GM21447 (cell line): ENCODE data around the gene TMED4.

ENCODE experiments used
- ATAC-seq: cut with Tn5 transposase; IDR thresholded peaks from one replicate; pipeline ENCODE4 v1.9.1; 2021; ENCODE audit not compliant: unreplicated experiment

The TMED4 gene

GRCh38 chr7:44581879-44582603 lies at the start of gene TMED4:
TSS of gene TMED4 (minus strand) at chr7:44582231. CDS start at chr7:44582206, 25 bp downstream.
- peak; percentile 83 for ATAC-seq

GRCh38 chr7:44631458-44632115 lies 49.6 kb upstream of the TMED4 start:
- ATAC-seq = no peak

DNA sequence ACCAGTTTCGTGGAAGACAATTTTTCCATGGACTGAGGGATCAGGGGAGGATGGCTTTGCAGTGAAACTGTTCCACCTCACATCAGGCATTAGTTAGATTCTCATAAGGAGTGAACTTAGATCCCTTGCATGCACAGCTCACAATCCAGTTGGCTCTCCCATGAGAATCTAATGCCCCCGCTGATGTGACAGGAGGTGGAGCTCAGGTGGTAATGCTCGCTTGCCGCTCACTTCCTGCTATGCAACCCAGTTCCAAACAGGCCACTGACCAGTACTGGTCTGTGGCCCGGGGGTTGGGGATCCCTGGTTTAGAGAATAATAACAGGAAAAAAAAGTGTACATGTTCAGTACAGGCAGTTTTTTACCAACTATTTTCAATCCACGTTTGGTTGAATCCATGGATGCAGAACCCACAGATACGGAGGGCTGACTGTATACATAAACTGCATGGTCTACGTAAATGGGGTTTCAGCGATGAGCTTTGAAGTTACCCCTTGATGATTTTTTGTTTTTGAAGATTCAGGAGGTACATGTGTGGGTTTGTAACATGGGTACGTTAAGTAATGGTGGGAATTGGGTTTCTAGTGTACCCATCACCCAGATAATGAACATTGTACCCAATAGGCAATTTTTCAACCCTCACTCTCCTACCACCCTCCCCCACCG lies 48.9 kb upstream of the TMED4 start:
- no peak for ATAC-seq

GRCh38 chr7:44629829-44630522 lies 47.9 kb upstream of the TMED4 start:
- peak; percentile 35 for ATAC-seq

DNA sequence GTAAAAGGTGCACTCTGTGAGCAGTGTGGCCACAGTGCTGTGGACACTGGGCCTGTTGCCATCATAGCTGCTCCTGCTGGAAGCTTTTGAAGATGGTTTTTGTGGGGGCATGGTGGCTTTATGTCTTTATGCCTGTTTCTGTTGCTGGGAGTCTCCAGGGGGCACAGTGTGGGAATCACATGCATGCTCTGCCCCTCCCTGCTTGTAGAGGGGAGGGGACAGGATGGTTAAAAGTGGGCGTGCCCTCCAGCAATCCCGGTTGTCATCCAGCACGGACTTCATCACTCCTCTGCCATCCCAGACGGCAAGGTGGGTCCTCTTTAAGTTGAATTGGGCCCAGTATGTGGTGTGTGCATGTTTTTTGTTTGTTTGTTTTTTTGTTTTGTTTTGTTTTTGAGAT lies 44.6 kb upstream of the TMED4 start:
- no peak for ATAC-seq

DNA sequence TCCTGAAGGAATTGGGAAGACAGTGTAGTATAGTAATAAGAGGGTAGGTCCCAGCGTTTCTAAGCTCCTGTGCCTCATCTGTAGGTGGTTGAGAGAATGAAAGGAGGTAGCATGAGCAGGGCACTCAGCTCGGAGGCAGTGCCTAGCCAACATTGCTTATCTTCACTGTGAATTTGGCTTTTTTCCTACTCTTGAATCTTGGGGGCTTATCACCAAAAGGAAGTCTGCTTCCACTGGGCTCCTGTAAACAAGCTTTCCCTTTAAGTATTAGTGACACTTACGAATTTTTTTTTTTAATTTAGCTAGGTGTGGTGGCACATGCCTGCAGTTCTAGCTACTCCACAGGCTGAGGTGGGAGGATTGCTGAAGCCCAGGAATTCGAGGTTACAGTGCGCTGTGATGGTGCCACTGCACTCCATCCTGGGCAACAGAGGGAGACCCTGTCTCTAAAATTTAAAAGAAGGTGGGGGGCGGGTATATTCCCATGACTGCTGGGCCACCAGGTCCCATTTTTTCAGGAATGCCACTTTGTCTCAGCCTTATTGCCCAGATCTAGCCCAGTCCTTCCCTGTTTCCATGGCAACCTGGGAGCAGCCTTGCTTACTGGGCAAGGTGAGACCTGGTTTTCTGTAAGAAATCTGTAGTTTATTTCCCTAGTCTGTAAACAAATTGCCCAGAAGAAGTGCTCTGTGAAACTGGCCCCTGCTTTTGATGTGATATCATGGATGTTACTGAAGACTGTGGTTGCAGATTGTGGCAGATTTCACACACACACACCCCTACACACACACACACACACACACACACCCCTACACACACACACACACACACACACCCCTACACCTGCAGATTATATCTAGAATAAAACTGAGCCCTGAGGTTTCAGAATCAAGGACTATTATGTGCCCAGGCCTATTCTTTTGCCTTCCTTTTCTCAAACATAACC lies 43.8 kb upstream of the TMED4 start:
- ATAC-seq = no peak

- ATAC-seq = no peak
Observed at GRCh38 chr7:44624318-44624717, 42.3 kb upstream of the TMED4 start.

- ATAC-seq = peak; percentile 75
Observed at GRCh38 chr7:44622342-44623151, 40.5 kb upstream of the TMED4 start.

DNA sequence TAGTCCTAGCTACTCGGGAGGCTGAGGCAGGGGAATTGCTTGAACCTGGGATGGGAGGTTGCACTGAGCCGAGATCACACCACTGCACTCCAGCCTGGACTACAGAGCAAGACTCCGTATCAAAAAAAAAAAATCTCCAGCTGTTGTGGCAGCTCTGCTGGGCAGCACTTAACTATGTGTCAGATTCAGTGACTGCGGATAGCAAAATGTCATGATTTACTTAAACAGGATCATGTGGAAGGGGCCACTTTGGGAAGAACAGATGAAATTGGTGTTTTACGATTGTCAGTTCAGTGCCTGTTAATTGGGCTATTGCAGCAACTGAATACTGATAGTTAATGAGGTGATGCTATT lies 39.7 kb upstream of the TMED4 start:
- no peak for ATAC-seq

GRCh38 chr7:44621034-44621749 lies 39.2 kb upstream of the TMED4 start:
- no peak for ATAC-seq

DNA sequence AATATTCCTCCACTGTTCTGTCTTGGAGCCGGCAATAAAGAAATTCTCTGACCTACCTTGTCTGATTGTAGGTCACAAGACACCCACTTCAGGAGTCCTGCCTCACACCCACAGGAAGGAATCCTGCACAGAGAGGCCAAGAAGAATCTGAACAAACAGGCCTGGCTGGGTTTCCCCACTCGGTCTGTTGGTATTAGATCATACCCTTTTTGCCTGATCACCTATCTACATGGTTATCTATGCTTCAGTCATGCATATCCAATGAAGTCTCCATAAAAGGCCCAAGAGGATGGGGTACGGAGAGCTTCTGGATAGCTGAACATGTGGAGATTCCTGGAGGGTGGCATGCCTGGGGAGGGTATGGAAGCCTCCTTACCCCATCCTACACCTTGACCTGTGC lies 36.7 kb upstream of the TMED4 start:
- ATAC-seq = no peak

DNA sequence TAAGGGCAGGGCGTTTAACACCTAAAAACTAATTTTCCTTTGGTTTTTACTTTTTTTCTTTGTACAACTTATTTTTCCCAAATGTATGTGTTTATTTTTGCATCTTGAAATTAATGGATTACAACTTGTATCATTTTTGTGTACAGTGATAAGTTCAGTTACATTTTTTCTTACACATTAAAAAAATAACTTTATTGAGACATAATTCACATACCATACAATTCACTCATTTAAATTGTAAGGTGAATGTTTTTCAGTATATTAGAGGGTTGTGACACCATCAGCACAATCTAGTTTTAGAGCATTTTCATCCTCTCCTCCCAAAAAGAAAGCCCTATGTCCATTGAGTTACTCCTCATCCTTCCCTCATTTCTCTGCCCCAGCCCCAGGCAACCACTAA lies 36.0 kb upstream of the TMED4 start:
- no peak for ATAC-seq

GRCh38 chr7:44617225-44617890 lies 35.3 kb upstream of the TMED4 start:
- ATAC-seq = no peak

DNA sequence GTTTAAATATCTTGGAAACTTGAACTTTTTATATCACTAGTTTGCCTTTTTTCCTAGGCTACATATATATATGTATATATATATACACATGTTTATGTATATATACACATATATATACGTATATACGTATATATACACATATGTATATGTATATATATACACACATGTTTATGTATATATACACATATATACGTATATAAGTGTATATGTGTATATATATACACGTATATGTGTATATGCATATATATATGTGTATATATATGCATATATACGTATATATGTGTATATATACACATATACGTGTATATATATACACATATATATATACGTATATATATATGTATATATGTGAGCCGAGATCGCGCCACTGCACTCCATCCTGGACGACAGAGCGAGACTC lies 34.5 kb upstream of the TMED4 start:
- no peak for ATAC-seq

DNA sequence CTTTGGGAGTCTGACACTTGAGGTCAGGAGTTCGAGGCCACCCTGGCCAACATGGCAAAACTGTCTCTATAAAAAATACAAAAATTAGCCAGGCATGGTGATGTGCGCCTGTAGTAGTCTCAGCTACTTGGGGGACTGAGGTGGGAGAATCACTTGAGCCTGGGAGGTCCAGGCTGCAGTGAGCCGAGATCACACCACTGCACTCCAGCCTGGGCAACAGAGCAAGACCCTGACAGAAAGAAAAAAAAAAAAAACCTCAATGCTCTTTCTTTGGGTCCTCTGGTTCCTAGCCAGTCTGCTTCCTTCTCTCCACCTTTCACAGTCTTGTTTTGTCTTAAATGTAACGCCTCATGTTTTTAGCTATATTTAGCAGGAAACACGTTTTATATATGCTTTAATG lies 33.8 kb upstream of the TMED4 start:
- no peak for ATAC-seq

DNA sequence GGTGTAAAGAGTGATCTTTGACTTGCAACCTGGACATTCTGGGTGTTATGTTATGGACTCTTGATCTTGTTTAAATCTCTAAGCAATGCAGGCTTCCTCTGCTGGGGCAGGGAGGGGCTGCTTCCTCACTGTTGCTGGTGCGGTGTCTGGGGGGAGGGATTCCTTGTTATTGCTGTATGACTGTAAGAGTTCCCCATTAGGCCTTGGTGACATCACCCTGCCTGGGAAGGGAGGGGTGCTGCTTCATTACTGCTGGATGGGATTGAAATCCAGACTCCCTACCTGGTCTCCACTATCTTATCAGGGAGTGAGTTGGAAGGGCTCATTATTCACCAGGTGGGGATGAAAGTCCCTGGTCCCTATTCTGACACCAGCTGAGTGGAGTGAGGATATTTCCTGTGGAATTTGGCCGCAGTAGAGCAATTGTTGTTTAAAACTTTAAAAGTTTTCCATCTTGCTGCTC lies 33.1 kb upstream of the TMED4 start:
- no peak for ATAC-seq

DNA sequence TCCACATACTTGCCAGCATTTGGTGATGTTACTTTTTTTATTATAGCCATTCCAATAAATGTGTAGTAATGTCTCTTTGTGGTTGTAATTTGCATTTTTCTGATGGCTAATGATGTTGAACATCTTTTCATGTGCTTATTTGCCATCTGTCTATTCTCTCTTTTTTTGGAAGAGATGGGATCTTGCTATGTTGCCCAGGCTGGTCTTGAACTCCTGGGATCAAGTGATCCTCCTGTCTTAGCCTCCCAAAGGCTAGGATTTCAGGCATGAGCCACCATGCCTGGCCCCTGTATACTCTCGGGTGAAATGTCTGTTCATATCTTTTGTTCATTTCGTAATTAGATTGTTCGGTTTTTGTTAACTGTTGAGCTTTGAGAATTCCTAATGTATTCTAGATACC lies 27.8 kb upstream of the TMED4 start:
- ATAC-seq = no peak

- no peak for ATAC-seq
Observed at GRCh38 chr7:44608916-44609648, 27.1 kb upstream of the TMED4 start.
